Spinal cord (tissue), 10 donors: Measurements from ENCODE around the gene ZBTB22. TPM values are rescaled to one million over a fixed set of nuclear protein-coding genes. Genes with fewer than 3 reads are reported as not detected.
"Not testable (repeated sequence)": the region's sequence is repeated elsewhere in the genome, so short reads cannot be mapped to it uniquely, and the experiment has no call there.

ENCODE experiments used
- DNase-seq, 6 donors: peaks; one replicate each; pipeline versions ENCODE4 v3.0.0 to v3.0.0-alpha.2; 2013 to 2015; ENCODE audit warnings: low spot score in 6 of 6, low read depth in 4 of 6
- H3K27ac ChIP-seq: one replicate; pipeline ENCODE4 v1.5.1; 2013; ENCODE audit warnings: low read depth, low read length, control low read depth
- H3K27me3 ChIP-seq: one replicate; pipeline ENCODE4 v1.6.1; 2013; ENCODE audit warnings: low read length; ENCODE audit not compliant: control insufficient read depth, insufficient read depth
- H3K36me3 ChIP-seq: one replicate; pipeline ENCODE4 v1.6.1; 2013; ENCODE audit warnings: low read length; ENCODE audit not compliant: control insufficient read depth, insufficient read depth
- H3K4me1 ChIP-seq: one replicate; pipeline ENCODE4 v1.6.1; 2013; ENCODE audit warnings: low read length; ENCODE audit not compliant: control insufficient read depth, insufficient read depth
- H3K4me3 ChIP-seq: one replicate; pipeline ENCODE4 v1.5.1; 2013; ENCODE audit warnings: low read depth, low read length, control low read depth
- H3K9me3 ChIP-seq: one replicate; pipeline ENCODE4 v1.6.1; 2013; ENCODE audit warnings: low read length; ENCODE audit not compliant: control insufficient read depth, insufficient read depth
- WGBS: methylation state at CpG from one replicate; pipeline ENCODE4 v1.1.5; 2013; ENCODE audit warnings: missing lambda C conversion rate; ENCODE audit not compliant: insufficient coverage; 5-methylcytosine and 5-hydroxymethylcytosine counted together
- polyA plus RNA-seq, 2 donors: library from polyadenylated mRNA; unstranded; fragments of 120-200 nt; gene quantifications; one replicate each; pipeline ENCODE4 v1.2.1, GENCODE V29; 2013; ENCODE audit not compliant: insufficient read length in 2 of 2
- total RNA-seq, 2 donors: library from RNA; depleted of rRNA in 1 of 2; stranded (reverse); fragments of 120-200 nt in 1 of 2; fragments of >200 nt in 1 of 2; gene quantifications; one replicate each; pipeline versions ENCODE4 v1.2.3 to v1.2.4, GENCODE V29; 2013 to 2014
- donor health status: healthy.

ZBTB22 gene
- total and polyA plus RNA-seq, 4 donors, result 16.4 to 26.8 (median 25.4) TPM

DNA sequence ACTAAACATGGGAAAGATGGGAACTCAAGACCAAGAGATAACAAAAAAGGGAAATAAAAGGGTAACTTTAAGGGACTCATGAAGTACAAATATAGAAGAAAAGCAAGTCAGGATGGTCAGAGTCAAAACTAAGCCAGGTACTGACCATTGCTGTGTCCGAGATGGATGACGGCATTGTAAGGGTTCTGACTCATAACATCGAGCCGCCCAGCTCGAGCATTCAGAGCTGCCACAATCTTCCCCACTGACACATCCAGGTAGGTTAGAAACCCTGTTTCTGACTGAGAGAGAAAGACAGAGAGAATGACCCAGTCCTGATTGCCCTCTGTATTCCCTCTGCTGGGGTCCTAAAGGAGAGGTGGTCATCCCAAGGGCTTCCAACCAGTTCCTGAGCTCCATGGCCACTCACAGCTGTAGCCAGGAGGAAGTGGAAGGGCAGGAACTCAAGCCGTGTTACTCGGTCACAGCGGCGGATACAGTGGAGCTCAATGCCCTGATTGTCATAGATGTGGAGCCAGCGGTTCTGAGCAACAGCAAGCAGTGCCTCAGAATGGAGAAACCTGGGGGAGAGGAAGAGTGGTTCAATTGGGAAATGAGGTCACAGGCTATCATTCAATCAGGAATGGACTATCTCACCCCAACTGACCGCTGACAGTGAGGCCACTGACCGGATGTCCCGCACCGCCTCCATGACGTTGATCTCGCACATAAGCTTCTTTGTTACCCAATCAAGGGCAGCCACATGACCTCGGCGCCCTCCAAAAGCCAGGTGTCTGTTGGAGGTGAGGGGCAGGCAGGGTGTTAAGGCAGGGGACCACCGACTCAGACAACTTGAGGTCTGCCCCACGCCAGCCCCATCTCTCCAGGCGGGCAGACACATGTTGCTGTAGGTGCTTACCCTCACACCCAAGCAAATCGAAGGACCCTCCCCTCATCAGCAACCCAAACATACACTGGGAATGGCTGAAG, 30.3 kb downstream of the ZBTB22 start:
- Histone ChIP-seq H3K27me3 (no peaks in the 10 kb centered on the region), H3K4me3 (no peak overlapping the region), H3K36me3 (peaks cover 54% of the 10 kb centered on the region), H3K9me3 (no peaks in the 10 kb centered on the region), H3K4me1 (peaks cover 23% of the 10 kb centered on the region), H3K27ac (no peak overlapping the region)
- WGBS, result 94% methylated on average over 15 of the region's 22 CpGs
- DNase-seq, result no peak

DNA sequence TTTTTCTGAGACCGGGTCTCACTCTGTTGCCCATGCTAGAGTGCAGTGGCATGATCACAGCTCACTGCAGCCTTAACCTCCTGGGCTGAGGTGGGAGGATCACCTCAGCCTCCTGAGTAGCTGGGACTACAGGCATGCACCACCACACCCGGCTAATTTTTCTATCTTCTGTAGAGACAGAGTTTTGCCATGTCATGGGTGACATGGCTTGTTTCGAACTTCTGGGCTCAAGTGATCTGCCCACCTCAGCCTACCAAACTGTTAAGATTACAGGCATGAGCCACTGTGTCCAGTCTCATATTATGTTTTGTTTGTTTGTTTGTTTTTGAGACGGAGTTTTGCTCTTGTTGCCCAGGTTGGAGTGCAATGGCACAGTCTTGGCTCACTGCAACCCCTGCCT, 32.3 kb downstream of the ZBTB22 start:
- peaks cover 51% of the 10 kb centered on the region for H3K36me3 ChIP-seq
- no CpG with 5 or more reads among the region's 4 CpGs for WGBS

DNA sequence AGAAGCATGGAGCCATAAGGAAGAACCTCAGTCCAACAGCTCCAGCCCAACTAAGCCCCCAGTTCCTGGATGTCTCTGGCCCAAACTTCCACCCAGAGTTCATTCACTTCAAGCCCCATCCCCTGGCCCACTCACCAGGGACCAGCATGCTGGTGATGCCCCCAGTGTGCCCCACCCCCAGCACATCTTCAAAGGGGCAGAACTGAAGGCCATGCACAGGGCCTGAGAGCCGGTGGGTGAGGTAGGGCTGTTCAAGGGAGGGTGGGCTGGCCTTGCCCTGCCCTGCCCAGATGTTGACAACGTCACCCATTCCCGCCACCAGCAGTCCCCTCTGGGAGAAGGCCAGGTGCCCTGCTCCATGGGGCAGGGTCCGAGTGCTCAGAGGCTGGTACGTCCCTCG, 37.0 kb downstream of the ZBTB22 start:
- Histone ChIP-seq H3K27ac (no peak overlapping the region), H3K4me1 (peaks cover 26% of the 10 kb centered on the region), H3K36me3 (peaks cover 71% of the 10 kb centered on the region), H3K9me3 (no peaks in the 10 kb centered on the region), H3K27me3 (no peaks in the 10 kb centered on the region), H3K4me3 (no peak overlapping the region)
- WGBS, result 90% methylated on average over 6 of the region's 6 CpGs
- no peak for DNase-seq

More for the DNA sequence above, 32.3 kb downstream of the ZBTB22 start:
- H3K27ac ChIP-seq, H3K27me3 ChIP-seq, H3K9me3 ChIP-seq, DNase-seq, H3K4me3 ChIP-seq: not testable (repeated sequence)
- peaks cover 18% of the 10 kb centered on the region for H3K4me1 ChIP-seq

DNA sequence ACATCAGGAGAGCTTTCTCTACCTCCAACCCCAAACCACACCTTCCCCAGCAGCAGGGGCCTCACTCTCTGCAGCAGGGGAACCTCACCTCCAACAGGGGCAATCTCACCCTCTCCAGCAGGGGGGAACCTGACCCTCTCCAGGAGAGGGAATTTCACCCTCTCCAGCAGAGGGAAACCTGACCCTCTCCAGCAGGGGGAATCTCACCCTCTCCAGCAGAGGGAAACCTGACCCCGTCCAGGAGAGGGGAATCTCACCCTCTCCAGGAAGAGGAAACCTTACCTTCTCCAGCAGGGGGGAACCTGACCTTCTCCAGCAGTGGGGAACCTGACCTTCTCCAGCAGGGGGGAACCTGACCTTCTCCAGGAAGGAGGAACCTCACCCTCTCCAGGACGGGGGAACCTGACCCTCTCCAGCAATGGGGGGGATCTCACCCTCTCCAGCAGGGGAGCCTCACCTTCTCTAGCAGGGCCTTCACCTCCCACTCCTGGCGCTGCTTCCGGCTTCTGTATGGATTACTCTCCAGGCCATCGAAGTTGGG, 37.5 kb downstream of the ZBTB22 start:
- peaks cover 73% of the 10 kb centered on the region for H3K36me3 ChIP-seq

DNA sequence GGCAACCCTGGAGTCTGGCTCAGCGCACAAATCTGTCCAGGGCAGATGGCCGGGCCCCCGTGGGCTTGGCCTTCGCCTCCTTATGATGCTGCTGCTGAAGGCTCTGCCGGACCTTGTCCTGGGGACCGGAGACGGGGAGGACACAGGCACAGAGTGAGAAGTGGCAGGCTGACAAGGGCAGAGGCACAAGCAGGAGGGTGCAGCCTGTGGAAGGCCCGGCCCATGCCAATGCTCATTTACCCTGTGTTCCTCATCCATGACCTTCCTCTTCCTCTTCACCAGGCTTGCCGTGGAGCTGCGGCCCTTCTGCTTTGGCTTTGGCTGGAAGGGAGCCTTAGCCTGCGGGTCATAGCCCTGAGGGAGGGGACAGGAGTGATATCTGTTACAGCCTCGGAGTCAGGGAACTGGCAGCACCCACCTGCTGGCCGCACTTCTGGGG, 38.3 kb downstream of the ZBTB22 start:
- 91% methylated on average over 8 of the region's 13 CpGs for WGBS
- no peaks in the 10 kb centered on the region for H3K27me3 ChIP-seq
- H3K9me3 ChIP-seq, result no peaks in the 10 kb centered on the region
- no peak overlapping the region for H3K27ac ChIP-seq
- H3K4me3 ChIP-seq, result no peak overlapping the region
- no peak for DNase-seq
- peaks cover 26% of the 10 kb centered on the region for H3K4me1 ChIP-seq
- H3K36me3 ChIP-seq, result peaks cover 80% of the 10 kb centered on the region

More for the DNA sequence above, 37.5 kb downstream of the ZBTB22 start:
- no peaks in the 10 kb centered on the region for H3K9me3 ChIP-seq
- H3K4me3 ChIP-seq, result no peak overlapping the region
- 57% methylated on average over 1 of the region's 5 CpGs for WGBS
- peaks cover 26% of the 10 kb centered on the region for H3K4me1 ChIP-seq
- no peak for DNase-seq
- no peak overlapping the region for H3K27ac ChIP-seq
- no peaks in the 10 kb centered on the region for H3K27me3 ChIP-seq

DNA sequence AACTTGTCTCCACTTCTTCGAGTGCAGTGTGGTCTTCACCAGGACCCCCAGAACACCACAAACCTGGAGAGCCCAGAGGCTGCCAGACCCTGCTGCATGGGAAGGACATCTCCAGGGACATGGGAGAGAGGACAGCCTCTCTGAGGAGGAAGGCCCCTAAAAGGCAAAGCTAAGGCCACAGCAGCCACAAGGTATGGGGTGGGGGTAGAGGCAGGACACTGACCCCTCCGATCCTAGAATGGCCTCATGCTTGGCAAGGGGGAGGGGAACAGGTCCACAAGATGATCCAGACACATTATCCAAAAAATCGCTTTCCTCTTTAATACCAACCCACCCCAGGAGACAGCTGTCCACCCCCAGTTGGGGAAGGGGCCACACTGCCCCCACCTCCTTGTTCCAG, 38.7 kb downstream of the ZBTB22 start:
- DNase-seq, result no peak
- peaks cover 31% of the 10 kb centered on the region for H3K4me1 ChIP-seq
- H3K9me3 ChIP-seq, result no peaks in the 10 kb centered on the region
- peaks cover 82% of the 10 kb centered on the region for H3K36me3 ChIP-seq
- H3K27me3 ChIP-seq, result no peaks in the 10 kb centered on the region
- H3K27ac ChIP-seq, result no peak overlapping the region
- no peak overlapping the region for H3K4me3 ChIP-seq
- WGBS, result no CpG with 5 or more reads among the region's 3 CpGs

DNA sequence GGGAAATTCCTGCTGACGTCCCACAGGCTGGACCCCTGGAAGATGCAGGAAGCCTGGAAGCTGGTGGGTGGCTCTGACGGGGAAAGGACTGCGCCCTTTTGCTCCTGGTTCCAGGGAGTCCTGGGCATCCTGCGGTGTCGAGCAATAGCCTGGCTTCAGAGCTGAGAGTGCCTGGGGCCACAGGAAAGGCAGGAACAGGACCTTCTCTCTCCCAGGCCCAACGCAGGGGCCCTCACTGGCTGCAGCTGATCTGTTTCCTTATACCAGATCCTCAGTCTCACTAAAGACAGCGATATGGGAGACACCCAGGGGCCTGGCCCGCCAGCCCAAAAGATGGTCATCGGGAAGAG, 39.2 kb downstream of the ZBTB22 start:
- Histone ChIP-seq H3K4me3 (peak overlapping the region; percentile 66), H3K36me3 (peaks cover 82% of the 10 kb centered on the region), H3K27ac (no peak overlapping the region), H3K27me3 (no peaks in the 10 kb centered on the region), H3K9me3 (no peaks in the 10 kb centered on the region), H3K4me1 (peaks cover 35% of the 10 kb centered on the region)
- WGBS, result 86% methylated on average over 4 of the region's 9 CpGs
- DNase-seq, result no peak

DNA sequence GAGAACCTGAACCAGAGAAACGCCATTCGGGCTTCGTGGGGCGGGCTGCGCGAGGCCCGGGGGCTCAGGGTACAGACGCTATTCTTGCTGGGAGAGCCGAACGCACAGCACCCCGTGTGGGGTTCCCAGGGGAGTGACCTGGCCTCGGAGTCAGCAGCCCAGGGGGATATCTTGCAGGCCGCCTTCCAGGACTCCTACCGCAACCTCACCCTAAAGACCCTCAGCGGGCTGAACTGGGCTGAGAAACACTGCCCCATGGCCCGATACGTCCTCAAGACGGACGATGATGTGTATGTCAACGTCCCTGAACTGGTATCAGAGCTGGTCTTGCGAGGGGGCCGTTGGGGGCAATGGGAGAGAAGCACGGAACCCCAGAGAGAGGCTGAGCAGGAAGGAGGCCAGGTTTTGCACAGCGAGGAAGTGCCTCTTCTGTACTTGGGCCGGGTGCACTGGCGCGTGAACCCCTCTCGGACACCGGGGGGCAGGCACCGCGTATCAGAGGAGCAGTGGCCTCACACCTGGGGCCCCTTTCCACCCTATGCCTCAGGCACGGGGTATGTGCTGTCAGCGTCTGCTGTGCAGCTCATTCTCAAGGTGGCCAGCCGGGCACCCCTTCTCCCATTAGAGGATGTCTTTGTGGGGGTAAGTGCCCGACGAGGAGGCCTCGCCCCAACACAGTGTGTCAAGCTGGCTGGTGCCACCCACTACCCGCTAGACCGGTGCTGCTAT, 39.7 kb downstream of the ZBTB22 start:
- peak overlapping the region; percentile 87 for H3K27ac ChIP-seq
- H3K36me3 ChIP-seq, result peaks cover 78% of the 10 kb centered on the region
- peak in 1 of 6 donors; percentile 19 for DNase-seq
- H3K4me3 ChIP-seq, result peak overlapping the region; percentile 66
- H3K4me1 ChIP-seq, result peaks cover 36% of the 10 kb centered on the region
- 36% methylated on average over 35 of the region's 39 CpGs for whole genome bisulfite sequencing
- no peaks in the 10 kb centered on the region for H3K9me3 ChIP-seq
- no peaks in the 10 kb centered on the region for H3K27me3 ChIP-seq

DNA sequence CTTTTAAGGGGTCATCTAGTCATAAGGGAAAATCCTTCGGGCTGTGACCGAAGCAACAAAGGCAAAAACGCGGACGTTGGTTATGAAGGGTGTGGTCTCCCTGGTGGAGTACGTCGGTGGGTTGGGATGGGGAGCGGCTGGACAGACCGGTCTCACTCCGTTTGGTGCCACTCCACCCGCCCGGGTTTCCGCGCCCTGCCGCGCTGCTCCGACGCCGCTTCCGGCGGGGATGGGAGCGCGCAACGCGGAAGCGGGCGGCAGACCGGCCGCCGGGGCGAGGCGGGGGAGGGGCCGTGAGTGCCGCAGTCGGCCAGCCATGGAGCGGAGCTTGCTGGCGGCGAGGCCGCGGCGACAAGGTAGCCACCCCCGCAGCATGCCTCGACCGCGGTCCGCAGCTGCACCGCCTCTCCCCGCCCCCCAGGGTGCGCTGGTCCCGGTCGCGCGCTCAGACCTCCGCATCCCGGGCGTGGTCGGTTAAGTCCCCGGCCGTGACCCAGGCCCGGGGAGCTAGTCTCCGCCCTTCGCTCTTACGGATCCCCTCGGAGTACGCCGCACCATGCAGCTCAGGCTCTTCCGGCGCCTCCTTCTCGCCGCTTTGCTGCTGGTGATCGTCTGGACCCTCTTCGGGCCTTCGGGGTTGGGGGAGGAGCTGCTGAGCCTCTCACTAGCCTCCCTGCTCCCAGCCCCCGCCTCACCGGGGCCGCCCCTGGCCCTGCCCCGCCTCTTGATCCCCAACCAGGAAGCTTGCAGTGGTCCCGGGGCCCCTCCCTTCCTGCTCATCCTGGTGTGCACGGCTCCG, 40.5 kb downstream of the ZBTB22 start, which contains the start of gene B3GALT4:
TSS of gene B3GALT4 (plus strand) at position 260 of the 799 bp plus-strand sequence. CDS start at position 557, 297 bp downstream.
- Histone ChIP-seq H3K4me3 (peak within 1 kb of the TSS; percentile 66), H3K9me3 (no peaks in the 10 kb centered on the region), H3K4me1 (peaks cover 36% of the 10 kb centered on the region), H3K27ac (peak within 1 kb of the TSS; percentile 87), H3K36me3 (peaks cover 71% of the 10 kb centered on the region), H3K27me3 (no peaks in the 10 kb centered on the region)
- peak in 2 of 6 donors; percentile 81 to 87 for DNase-seq
- WGBS, result under 1% methylated on average over 80 of the region's 80 CpGs
